GM18861 (cell line): ENCODE measurements around the gene C22orf39.
A peak's percentile ranks its signal among the peaks of the same experiment; 100 is the strongest.
"Not testable (repeated sequence)": the region's sequence is repeated elsewhere in the genome, so short reads cannot be mapped to it uniquely, and the experiment has no call there.

ENCODE experiments used
- ATAC-seq: cut with Tn5 transposase; IDR thresholded peaks from one replicate; pipeline ENCODE4 v1.9.1; 2021; ENCODE audit not compliant: unreplicated experiment

The C22orf39 gene

GRCh38 chr22:19454156-19454555 is 6.6 kb upstream of the C22orf39 start:
- ATAC-seq = no peak

- no peak for ATAC-seq
These were observed 6.2 kb upstream of the C22orf39 start for GRCh38 chr22:19453718-19454117.

- ATAC-seq = no peak
These were observed 4.1 kb upstream of the C22orf39 start for GRCh38 chr22:19451570-19451969.

GRCh38 chr22:19450363-19451175 is 3.1 kb upstream of the C22orf39 start:
- no peak for ATAC-seq

GRCh38 chr22:19449422-19449767 is 1.9 kb upstream of the C22orf39 start:
- ATAC-seq = no peak

GRCh38 chr22:19448739-19449421 is 1.4 kb upstream of the C22orf39 start:
- ATAC-seq = no peak

GRCh38 chr22:19448076-19448607 is 631 bp upstream of the C22orf39 start:
- ATAC-seq = peak; percentile 25

- no peak for ATAC-seq
These were observed 745 bp downstream of the C22orf39 start for GRCh38 chr22:19446603-19447329.

- not testable (repeated sequence) for ATAC-seq
These were observed 2.1 kb downstream of the C22orf39 start for GRCh38 chr22:19445279-19445982.

- no peak for ATAC-seq
These were observed 3.8 kb downstream of the C22orf39 start for GRCh38 chr22:19443544-19444211.

GRCh38 chr22:19442166-19442565 is 5.3 kb downstream of the C22orf39 start:
- ATAC-seq = no peak

GRCh38 chr22:19440411-19441195 is 6.9 kb downstream of the C22orf39 start:
- no peak for ATAC-seq

GRCh38 chr22:19438298-19438697 is 9.2 kb downstream of the C22orf39 start:
- no peak for ATAC-seq

- ATAC-seq = not testable (repeated sequence)
These were observed 10.9 kb downstream of the C22orf39 start for GRCh38 chr22:19436444-19437161.

GRCh38 chr22:19434829-19435580 is 12.5 kb downstream of the C22orf39 start:
- no peak for ATAC-seq

GRCh38 chr22:19434401-19434800 is 13.1 kb downstream of the C22orf39 start:
- ATAC-seq = no peak

GRCh38 chr22:19432133-19432851 is 15.2 kb downstream of the C22orf39 start, which contains the start of gene MRPL40:
Gene MRPL40, plus strand, starts transcription at chr22:19432545. Its CDS starts 10 bp downstream, at chr22:19432555.
- ATAC-seq = peak; percentile 72
